OCI-LY7 (cell line): ENCODE results near the gene ACYP2.

Experiments
- CTCF ChIP-seq: fragments of 200-600 bp; sonication (generic); conservative IDR thresholded peaks from 2 replicates; pipeline ENCODE4 v1.5.1; 2014; ENCODE audit warnings: mild to moderate bottlenecking, antibody characterized with exemption, low read length, moderate library complexity, mixed read lengths
- EZH2phosphoT487 ChIP-seq: fragments of 200-600 bp; sonication (generic); IDR thresholded peaks from 2 replicates; pipeline ENCODE4 v1.6.1; 2018; ENCODE audit warnings: low read depth, borderline replicate concordance, mild to moderate bottlenecking, mixed run types, antibody characterized with exemption, low read length, moderate library complexity, mixed read lengths

GRCh38 chr2:54073796-54074195 lies 41.6 kb upstream of the ACYP2 start:
- TF ChIP-seq CTCF: no peak
- no peak for TF ChIP-seq EZH2phosphoT487
